Measurements from ENCODE around the gene SORCS2.

SORCS2 gene

GRCh38 chr4:7498446-7499200, 306.3 kb downstream of the SORCS2 start:
- Histone ChIP-seq H3K4me3 (ENCODE audit: low read depth, low read length, poor library complexity, severe bottlenecking) (no peak overlapping the region), H2AFZ (ENCODE audit: low read length) (no peak overlapping the region), H3K9me2 (ENCODE audit: low read depth, low read length) (no peaks in the 10 kb centered on the region), H3K4me2 (ENCODE audit: low read length) (no peak overlapping the region), H3K27me3 (ENCODE audit: insufficient read depth, low read length) (no peaks in the 10 kb centered on the region), H3K79me2 (ENCODE audit: insufficient read depth, low read length) (no peaks in the 10 kb centered on the region), H3K4me1 (ENCODE audit: insufficient read depth, low read length, severe bottlenecking) (no peaks in the 10 kb centered on the region), H4K20me1 (ENCODE audit: insufficient read depth, low read length) (no peaks in the 10 kb centered on the region), H3F3A (ENCODE audit: insufficient read depth, low read length) (no peaks in the 10 kb centered on the region), H3K9ac (ENCODE audit: low read length) (no peak overlapping the region), H3K36me3 (ENCODE audit: insufficient read depth, low read length) (no peaks in the 10 kb centered on the region), H3K27ac (ENCODE audit: low read depth, low read length, poor library complexity, severe bottlenecking) (no peak overlapping the region), H3K9me3 (ENCODE audit: low read length) (no peaks in the 10 kb centered on the region)
- TF ChIP-seq, protein P1, sequence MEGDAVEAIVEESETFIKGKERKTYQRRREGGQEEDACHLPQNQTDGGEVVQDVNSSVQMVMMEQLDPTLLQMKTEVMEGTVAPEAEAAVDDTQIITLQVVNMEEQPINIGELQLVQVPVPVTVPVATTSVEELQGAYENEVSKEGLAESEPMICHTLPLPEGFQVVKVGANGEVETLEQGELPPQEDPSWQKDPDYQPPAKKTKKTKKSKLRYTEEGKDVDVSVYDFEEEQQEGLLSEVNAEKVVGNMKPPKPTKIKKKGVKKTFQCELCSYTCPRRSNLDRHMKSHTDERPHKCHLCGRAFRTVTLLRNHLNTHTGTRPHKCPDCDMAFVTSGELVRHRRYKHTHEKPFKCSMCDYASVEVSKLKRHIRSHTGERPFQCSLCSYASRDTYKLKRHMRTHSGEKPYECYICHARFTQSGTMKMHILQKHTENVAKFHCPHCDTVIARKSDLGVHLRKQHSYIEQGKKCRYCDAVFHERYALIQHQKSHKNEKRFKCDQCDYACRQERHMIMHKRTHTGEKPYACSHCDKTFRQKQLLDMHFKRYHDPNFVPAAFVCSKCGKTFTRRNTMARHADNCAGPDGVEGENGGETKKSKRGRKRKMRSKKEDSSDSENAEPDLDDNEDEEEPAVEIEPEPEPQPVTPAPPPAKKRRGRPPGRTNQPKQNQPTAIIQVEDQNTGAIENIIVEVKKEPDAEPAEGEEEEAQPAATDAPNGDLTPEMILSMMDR (IDR thresholded peaks at IDR 0.05; ENCODE audit: low read length): no peak
- no peak for TF ChIP-seq EZH2 (IDR thresholded peaks at IDR 0.05; ENCODE audit: borderline replicate concordance, low read length)

- H3K27ac ChIP-seq (ENCODE audit: low read depth, low read length, poor library complexity, severe bottlenecking): no peak overlapping the region
- H3K36me3 ChIP-seq (ENCODE audit: insufficient read depth, low read length): no peaks in the 10 kb centered on the region
- H3K79me2 ChIP-seq (ENCODE audit: insufficient read depth, low read length): no peaks in the 10 kb centered on the region
- no peak overlapping the region for H3K4me3 ChIP-seq (ENCODE audit: low read depth, low read length, poor library complexity, severe bottlenecking)
- H3F3A ChIP-seq (ENCODE audit: insufficient read depth, low read length): no peaks in the 10 kb centered on the region
- no peak overlapping the region for H3K9ac ChIP-seq (ENCODE audit: low read length)
- no peaks in the 10 kb centered on the region for H3K9me3 ChIP-seq (ENCODE audit: low read length)
- H3K4me2 ChIP-seq (ENCODE audit: low read length): no peak overlapping the region
- H4K20me1 ChIP-seq (ENCODE audit: insufficient read depth, low read length): no peaks in the 10 kb centered on the region
- TF ChIP-seq, protein P1 (IDR thresholded peaks at IDR 0.05; ENCODE audit: low read length): no peak
- no peak for TF ChIP-seq EZH2 (IDR thresholded peaks at IDR 0.05; ENCODE audit: borderline replicate concordance, low read length)
- no peaks in the 10 kb centered on the region for H3K9me2 ChIP-seq (ENCODE audit: low read depth, low read length)
- no peaks in the 10 kb centered on the region for H3K4me1 ChIP-seq (ENCODE audit: insufficient read depth, low read length, severe bottlenecking)
- no peak overlapping the region for H2AFZ ChIP-seq (ENCODE audit: low read length)
- no peaks in the 10 kb centered on the region for H3K27me3 ChIP-seq (ENCODE audit: insufficient read depth, low read length)
Measured at GRCh38 chr4:7499661-7500060, 307.3 kb downstream of the SORCS2 start.

- Histone ChIP-seq H4K20me1 (ENCODE audit: insufficient read depth, low read length) (no peaks in the 10 kb centered on the region), H3K27me3 (ENCODE audit: insufficient read depth, low read length) (no peaks in the 10 kb centered on the region), H3K4me1 (ENCODE audit: insufficient read depth, low read length, severe bottlenecking) (no peaks in the 10 kb centered on the region)
Measured at GRCh38 chr4:7500404-7500803, 308.1 kb downstream of the SORCS2 start.

More at GRCh38 chr4:7500404-7500803, 308.1 kb downstream of the SORCS2 start:
- no peaks in the 10 kb centered on the region for H3K79me2 ChIP-seq (ENCODE audit: insufficient read depth, low read length)
- no peaks in the 10 kb centered on the region for H3F3A ChIP-seq (ENCODE audit: insufficient read depth, low read length)
- H3K9ac ChIP-seq (ENCODE audit: low read length): no peak overlapping the region
- H2AFZ ChIP-seq (ENCODE audit: low read length): no peak overlapping the region
- no peak for TF ChIP-seq EZH2 (IDR thresholded peaks at IDR 0.05; ENCODE audit: borderline replicate concordance, low read length)
- TF ChIP-seq, protein P1 (IDR thresholded peaks at IDR 0.05; ENCODE audit: low read length): no peak
- no peak overlapping the region for H3K4me3 ChIP-seq (ENCODE audit: low read depth, low read length, poor library complexity, severe bottlenecking)
- no peaks in the 10 kb centered on the region for H3K36me3 ChIP-seq (ENCODE audit: insufficient read depth, low read length)
- H3K9me2 ChIP-seq (ENCODE audit: low read depth, low read length): no peaks in the 10 kb centered on the region
- H3K9me3 ChIP-seq (ENCODE audit: low read length): no peaks in the 10 kb centered on the region
- no peak overlapping the region for H3K4me2 ChIP-seq (ENCODE audit: low read length)
- no peak overlapping the region for H3K27ac ChIP-seq (ENCODE audit: low read depth, low read length, poor library complexity, severe bottlenecking)

Data from OCI-LY1 (cell line).